ENCODE results near the gene OPTC. TPM values are rescaled to one million over a fixed set of nuclear protein-coding genes. Genes with fewer than 3 reads are reported as not detected.

OPTC gene
- total RNA-seq (2022; extraction: Qiagen RNA extraction; ENCODE audit: low read depth) = not detected in 5 replicates

GRCh38 chr1:203493901-203494300 is at the start of gene OPTC:
OPTC (plus strand) TSS chr1:203494153; CDS start chr1:203496006, 1,853 bp downstream.

GRCh38 chr1:203475012-203475981 is 18.7 kb upstream of the OPTC start, which contains the start of gene PRELP:
PRELP (plus strand) TSS chr1:203475806; CDS start chr1:203483185, 7,379 bp downstream.

Other genes with a start within 250 kb of the OPTC start
- gene BTG2, start 188.6 kb upstream of the OPTC start, total RNA-seq (2022; extraction: Qiagen RNA extraction; ENCODE audit: low read depth) = 10.2 to 12.7 TPM (median 12.3 TPM) in 5 replicates
- gene FMOD, start 143.0 kb upstream of the OPTC start, total RNA-seq (2022; extraction: Qiagen RNA extraction; ENCODE audit: low read depth) = 0.01 to 0.05 TPM in 2 of 5 replicates, not detected in the others
- 0.02 TPM in 1 of 5 replicates, not detected in the others for gene PRELP, start 18.3 kb upstream of the OPTC start, total RNA-seq (2022; extraction: Qiagen RNA extraction; ENCODE audit: low read depth)
- gene ATP2B4, start 132.7 kb downstream of the OPTC start, total RNA-seq (2022; extraction: Qiagen RNA extraction; ENCODE audit: low read depth) = 10.3 to 15.8 TPM (median 13.6 TPM) in 5 replicates

All from A549 treated with CpdA at 1 μM for 4 hours (cell line).